Left ventricle myocardium inferior (tissue), 1 donor: ENCODE measurements around the gene HS6ST2. TPM values are rescaled to one million over a fixed set of nuclear protein-coding genes. Genes with fewer than 3 reads are reported as not detected.

Experiments used
- DNase-seq: peaks from one replicate; pipeline ENCODE4 v3.0.0-alpha.2; 2020
- H3K27ac ChIP-seq: fragments of 200-600 bp; replicated peaks from 2 replicates; pipeline ENCODE4 v1.8.0; 2021
- H3K27me3 ChIP-seq: fragments of 200-600 bp; 2 replicates; pipeline ENCODE4 v1.8.0; 2021; ENCODE audit warnings: low read depth
- H3K36me3 ChIP-seq: fragments of 200-600 bp; 2 replicates; pipeline ENCODE4 v1.8.0; 2021
- H3K4me1 ChIP-seq: fragments of 200-600 bp; 2 replicates; pipeline ENCODE4 v1.8.0; 2021
- H3K4me3 ChIP-seq: fragments of 200-600 bp; 2 replicates; pipeline ENCODE4 v1.8.0; 2021; ENCODE audit warnings: mild to moderate bottlenecking, moderate library complexity
- H3K9me3 ChIP-seq: fragments of 200-600 bp; replicated peaks from 2 replicates; pipeline ENCODE4 v1.8.0; 2021
- intact Hi-C: fragments of 100-400 bp; cut with micrococcal nuclease; formaldehyde crosslinking; loops from one replicate; pipeline ENCODE4 v1.11.0; 2022
- total RNA-seq: library from RNA; stranded (reverse); fragmentation: NEBNext Ultra II Directional; extraction: Animal tissue kit (Norgen Biotek cat#: 25700); gene quantifications from one replicate; pipeline ENCODE4 v1.2.1, GENCODE V29; 2021
- TF ChIP-seq, protein P1 (sequence below): fragments of 200-600 bp; IDR thresholded peaks from 2 replicates; pipeline ENCODE4 v1.8.0; 2021; ENCODE audit warnings: antibody characterized with exemption, mild to moderate bottlenecking, borderline replicate concordance
- donor health status: DM: no; HTN: yes; CAD: no; lungs with severe emphysema.

HS6ST2 gene
- total RNA-seq, 1 donor from 2014 or later: 0.19 TPM

DNA sequence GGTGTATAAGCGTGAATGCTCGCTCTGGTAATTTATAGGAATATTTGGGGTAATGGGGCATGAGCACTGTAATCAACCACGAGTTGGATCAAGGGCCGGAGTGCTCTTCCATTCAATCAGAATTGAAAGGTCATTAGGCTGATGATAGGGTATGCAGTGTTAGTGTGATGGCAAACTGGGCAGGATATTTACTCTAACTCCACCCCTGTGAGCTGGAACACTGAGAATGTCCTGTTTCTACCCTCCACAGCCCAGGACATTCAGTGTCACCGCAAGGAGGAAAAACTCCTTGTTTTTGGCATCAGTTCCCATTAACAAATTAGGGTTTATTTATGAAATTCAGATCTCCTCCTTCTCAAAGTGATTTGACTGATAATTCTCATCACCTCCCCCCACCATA is 137.8 kb downstream of the HS6ST2 start:
- Histone ChIP-seq H3K27me3 (no peaks in the 10 kb centered on the region), H3K4me3 (no peak overlapping the region), H3K36me3 (no peaks in the 10 kb centered on the region), H3K27ac (no peak overlapping the region), H3K9me3 (no peaks in the 10 kb centered on the region), H3K4me1 (no peaks in the 10 kb centered on the region)
- TF ChIP-seq, protein P1, sequence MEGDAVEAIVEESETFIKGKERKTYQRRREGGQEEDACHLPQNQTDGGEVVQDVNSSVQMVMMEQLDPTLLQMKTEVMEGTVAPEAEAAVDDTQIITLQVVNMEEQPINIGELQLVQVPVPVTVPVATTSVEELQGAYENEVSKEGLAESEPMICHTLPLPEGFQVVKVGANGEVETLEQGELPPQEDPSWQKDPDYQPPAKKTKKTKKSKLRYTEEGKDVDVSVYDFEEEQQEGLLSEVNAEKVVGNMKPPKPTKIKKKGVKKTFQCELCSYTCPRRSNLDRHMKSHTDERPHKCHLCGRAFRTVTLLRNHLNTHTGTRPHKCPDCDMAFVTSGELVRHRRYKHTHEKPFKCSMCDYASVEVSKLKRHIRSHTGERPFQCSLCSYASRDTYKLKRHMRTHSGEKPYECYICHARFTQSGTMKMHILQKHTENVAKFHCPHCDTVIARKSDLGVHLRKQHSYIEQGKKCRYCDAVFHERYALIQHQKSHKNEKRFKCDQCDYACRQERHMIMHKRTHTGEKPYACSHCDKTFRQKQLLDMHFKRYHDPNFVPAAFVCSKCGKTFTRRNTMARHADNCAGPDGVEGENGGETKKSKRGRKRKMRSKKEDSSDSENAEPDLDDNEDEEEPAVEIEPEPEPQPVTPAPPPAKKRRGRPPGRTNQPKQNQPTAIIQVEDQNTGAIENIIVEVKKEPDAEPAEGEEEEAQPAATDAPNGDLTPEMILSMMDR: no peak
- intact Hi-C loops: no loop called here
- DNase-seq: no peak

DNA sequence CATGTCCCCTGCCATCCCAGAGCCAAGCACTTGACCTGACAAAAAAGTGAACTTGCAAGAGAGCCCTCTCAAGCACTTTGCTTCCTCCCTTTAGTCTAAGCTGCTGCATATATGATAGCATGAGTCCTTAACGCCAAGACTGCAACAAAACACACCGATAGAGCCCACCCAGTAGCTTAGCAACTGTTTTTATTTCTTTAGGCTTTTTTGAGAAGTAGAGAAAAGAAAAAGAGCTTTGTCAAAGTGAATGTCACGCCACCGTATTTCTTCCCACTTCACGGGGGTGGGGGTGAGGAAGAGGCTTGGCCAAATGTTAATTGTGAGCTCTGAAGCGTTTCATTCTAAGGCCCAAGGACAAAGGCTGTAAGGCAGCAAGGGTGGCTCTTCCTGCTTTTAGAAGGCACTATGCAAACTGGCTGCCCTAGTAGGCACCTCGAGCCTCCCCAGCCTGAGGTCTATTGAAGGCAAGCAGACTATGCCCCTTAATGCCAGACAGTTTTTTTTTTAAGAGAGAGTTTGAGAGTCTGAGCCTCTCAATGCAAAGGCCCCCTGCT is 138.6 kb downstream of the HS6ST2 start:
- no peak for DNase-seq
- H3K27me3 ChIP-seq: no peaks in the 10 kb centered on the region
- intact Hi-C loops: no loop called here
- no peak overlapping the region for H3K4me3 ChIP-seq
- no peaks in the 10 kb centered on the region for H3K9me3 ChIP-seq
- H3K4me1 ChIP-seq: no peaks in the 10 kb centered on the region
- TF ChIP-seq, protein P1: no peak
- H3K27ac ChIP-seq: no peak overlapping the region
- no peaks in the 10 kb centered on the region for H3K36me3 ChIP-seq

DNA sequence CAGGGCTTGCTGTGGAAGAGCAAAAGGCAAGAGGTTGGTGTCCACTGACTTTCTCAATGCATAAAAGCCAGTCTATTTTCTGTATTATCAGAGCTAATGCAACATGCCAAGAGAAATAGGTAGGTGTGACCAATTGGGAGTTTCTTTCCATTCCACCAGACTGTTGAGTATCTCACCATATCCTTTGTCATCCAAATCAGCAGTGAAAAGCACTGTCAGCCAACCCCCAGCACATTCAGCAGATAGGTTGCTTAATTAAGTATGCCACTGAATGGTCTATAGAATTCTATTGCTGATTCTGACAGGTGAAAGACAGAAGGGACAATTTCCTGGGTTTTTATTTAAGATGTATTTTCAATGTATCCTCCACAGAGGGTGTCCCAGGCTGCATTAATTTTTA is 139.8 kb downstream of the HS6ST2 start:
- intact Hi-C loops: no loop called here
- Histone ChIP-seq H3K36me3 (no peaks in the 10 kb centered on the region), H3K27me3 (no peaks in the 10 kb centered on the region), H3K27ac (no peak overlapping the region), H3K9me3 (no peaks in the 10 kb centered on the region), H3K4me1 (no peaks in the 10 kb centered on the region), H3K4me3 (no peak overlapping the region)
- TF ChIP-seq, protein P1: no peak
- DNase-seq: no peak

DNA sequence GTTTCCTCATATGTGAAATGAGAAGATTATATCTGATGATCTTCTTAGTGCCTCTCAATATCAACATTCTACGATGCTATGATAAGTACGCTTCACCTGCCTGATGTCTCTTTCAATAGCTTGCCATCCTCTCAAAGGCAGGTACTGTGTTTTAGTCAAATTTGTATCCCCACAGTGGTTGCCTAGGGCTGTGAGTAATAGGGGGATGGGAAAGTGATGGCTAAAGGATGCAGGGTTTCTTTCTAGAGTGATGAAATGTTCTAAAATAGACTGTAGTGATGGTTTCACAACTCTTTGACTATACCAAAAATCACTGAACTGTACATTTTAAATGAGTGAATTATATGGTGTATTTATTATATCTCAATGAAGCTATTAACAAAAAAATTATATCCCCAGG is 142.8 kb downstream of the HS6ST2 start:
- no peak overlapping the region for H3K4me3 ChIP-seq
- no peaks in the 10 kb centered on the region for H3K4me1 ChIP-seq
- H3K9me3 ChIP-seq: no peaks in the 10 kb centered on the region
- no peak overlapping the region for H3K27ac ChIP-seq
- no peaks in the 10 kb centered on the region for H3K27me3 ChIP-seq
- no peaks in the 10 kb centered on the region for H3K36me3 ChIP-seq
- intact Hi-C loops: no loop called here
- DNase-seq: no peak
- TF ChIP-seq, protein P1: no peak

DNA sequence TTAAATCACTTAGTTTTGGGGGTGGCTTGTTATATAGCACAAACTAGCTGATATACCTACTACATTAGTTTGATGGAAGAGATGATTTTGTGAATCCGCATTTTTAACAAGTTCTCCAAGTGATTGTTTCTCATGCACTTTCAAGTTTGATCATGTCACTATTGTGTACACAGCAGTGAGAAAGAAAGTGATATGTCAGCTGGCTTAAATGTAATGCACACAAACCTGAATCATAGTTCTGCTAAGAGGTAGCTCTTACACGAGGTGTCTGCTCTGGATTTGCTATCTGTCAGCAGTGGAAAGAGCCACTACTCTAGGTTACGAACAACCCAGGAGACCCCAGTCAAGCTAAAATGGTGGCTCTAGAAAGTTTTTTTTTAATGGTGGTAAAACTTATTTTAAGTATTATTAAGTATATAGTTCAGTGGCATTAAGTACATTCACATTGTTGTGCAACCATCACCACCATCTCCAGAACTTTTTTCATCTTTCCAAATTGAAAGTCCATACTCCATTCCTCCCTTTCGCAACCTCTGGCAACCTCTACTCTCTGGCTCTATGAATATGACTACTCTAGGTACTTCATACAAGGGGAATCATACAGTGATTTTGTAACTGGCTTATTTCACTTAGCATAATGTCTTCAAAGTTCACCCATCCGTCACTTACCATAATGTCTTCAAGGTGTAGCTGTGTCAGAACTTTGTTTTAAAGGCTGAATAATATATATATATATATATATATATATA is 147.3 kb downstream of the HS6ST2 start:
- TF ChIP-seq, protein P1: no peak
- intact Hi-C loops: no loop called here
- no peaks in the 10 kb centered on the region for H3K27me3 ChIP-seq
- H3K27ac ChIP-seq: no peak overlapping the region
- no peaks in the 10 kb centered on the region for H3K4me1 ChIP-seq
- no peaks in the 10 kb centered on the region for H3K36me3 ChIP-seq
- DNase-seq: no peak
- H3K4me3 ChIP-seq: no peak overlapping the region
- no peaks in the 10 kb centered on the region for H3K9me3 ChIP-seq
